ENCODE measurements around the gene GALNT10. TPM values are rescaled to one million over a fixed set of nuclear protein-coding genes. Genes with fewer than 3 reads are reported as not detected.

Gene GALNT10
- total and polyA plus RNA-seq, 2 experiments from 2014 or later, result 3.2 to 12.9 TPM

DNA sequence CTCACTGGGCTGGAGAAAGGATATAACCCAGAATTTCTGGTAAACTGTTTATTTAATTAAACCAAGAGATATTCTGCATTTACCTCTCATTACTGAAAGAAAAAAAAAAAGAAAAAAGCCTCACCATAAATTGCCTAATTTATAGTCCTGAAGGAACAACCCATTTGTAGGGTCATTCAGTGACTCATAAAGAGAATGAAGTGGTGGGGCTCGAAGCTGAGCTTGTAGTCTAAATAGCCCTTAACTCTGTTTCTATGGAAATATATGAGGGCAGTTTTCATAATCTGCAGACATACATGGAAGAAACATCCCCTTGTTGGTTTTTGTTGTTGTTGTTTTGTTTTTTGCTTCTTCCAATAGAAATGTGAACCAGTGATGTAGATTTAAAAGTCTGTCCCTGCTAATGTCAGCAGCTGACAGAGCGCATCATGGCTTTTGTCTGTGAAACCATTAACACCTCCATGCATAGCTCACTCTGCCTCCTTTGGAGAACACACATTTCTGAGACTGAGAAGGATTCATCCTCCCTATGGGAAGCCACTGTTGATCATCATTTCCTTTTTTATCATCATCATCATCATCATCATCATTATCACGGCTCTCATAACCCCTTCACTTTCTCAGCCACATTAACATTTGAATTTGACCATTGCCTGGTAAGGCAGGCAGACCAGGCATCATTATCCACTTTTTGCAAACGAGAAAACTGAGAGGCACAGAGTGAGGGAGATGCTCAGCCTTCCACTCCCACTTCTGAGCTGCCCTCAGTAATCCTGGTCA, 187.4 kb downstream of the GALNT10 start:
- H3K4me3 Mint-ChIP-seq, result no peak overlapping the region
- Histone ChIP-seq H3K27me3 (ENCODE audit: insufficient read depth) (no peaks in the 10 kb centered on the region), H4K20me1 (replicated peaks; ENCODE audit: insufficient read depth) (no peaks in the 10 kb centered on the region), H3K79me2 (replicated peaks; ENCODE audit: insufficient read depth) (no peaks in the 10 kb centered on the region), H2AFZ (no peak overlapping the region), H3K9me2 (ENCODE audit: insufficient read depth) (peaks cover 8% of the 10 kb centered on the region; the same call in 1 of the 2 replicates), H3K4me2 (no peak overlapping the region), H3K27ac (ENCODE audit: low read depth) (no peak overlapping the region), H3K36me3 (ENCODE audit: insufficient read depth) (no peaks in the 10 kb centered on the region), H3K4me3 (no peak overlapping the region), H3F3A (replicated peaks; ENCODE audit: low read depth) (no peaks in the 10 kb centered on the region), H3K4me1 (ENCODE audit: insufficient read depth) (no peaks in the 10 kb centered on the region)
- H3K9me3 Mint-ChIP-seq, result no peaks in the 10 kb centered on the region
- H3K27ac Mint-ChIP-seq, result no peak overlapping the region
- H3K27me3 Mint-ChIP-seq (ENCODE audit: insufficient read depth, low read depth, poor library complexity), result peaks cover 3% of the 10 kb centered on the region
- DNase-seq (ENCODE audit: low spot score), result no peak
- no peak for ATAC-seq
- no peak for TF ChIP-seq ZNF114 (CRISPR knock-in tag; IDR thresholded peaks at IDR 0.05)
- TF ChIP-seq, protein P1, sequence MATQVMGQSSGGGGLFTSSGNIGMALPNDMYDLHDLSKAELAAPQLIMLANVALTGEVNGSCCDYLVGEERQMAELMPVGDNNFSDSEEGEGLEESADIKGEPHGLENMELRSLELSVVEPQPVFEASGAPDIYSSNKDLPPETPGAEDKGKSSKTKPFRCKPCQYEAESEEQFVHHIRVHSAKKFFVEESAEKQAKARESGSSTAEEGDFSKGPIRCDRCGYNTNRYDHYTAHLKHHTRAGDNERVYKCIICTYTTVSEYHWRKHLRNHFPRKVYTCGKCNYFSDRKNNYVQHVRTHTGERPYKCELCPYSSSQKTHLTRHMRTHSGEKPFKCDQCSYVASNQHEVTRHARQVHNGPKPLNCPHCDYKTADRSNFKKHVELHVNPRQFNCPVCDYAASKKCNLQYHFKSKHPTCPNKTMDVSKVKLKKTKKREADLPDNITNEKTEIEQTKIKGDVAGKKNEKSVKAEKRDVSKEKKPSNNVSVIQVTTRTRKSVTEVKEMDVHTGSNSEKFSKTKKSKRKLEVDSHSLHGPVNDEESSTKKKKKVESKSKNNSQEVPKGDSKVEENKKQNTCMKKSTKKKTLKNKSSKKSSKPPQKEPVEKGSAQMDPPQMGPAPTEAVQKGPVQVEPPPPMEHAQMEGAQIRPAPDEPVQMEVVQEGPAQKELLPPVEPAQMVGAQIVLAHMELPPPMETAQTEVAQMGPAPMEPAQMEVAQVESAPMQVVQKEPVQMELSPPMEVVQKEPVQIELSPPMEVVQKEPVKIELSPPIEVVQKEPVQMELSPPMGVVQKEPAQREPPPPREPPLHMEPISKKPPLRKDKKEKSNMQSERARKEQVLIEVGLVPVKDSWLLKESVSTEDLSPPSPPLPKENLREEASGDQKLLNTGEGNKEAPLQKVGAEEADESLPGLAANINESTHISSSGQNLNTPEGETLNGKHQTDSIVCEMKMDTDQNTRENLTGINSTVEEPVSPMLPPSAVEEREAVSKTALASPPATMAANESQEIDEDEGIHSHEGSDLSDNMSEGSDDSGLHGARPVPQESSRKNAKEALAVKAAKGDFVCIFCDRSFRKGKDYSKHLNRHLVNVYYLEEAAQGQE (IDR thresholded peaks at IDR 0.05; ENCODE audit: unreplicated experiment), result no peak
- no peak for TF ChIP-seq STAT1 (IDR thresholded peaks at IDR 0.05; ENCODE audit: unreplicated experiment)
- TF ChIP-seq CREB1 (CRISPR knock-in tag; IDR thresholded peaks at IDR 0.05; ENCODE audit: low read depth), result no peak
- TF ChIP-seq ZNF331 (CRISPR knock-in tag; IDR thresholded peaks at IDR 0.05; ENCODE audit: low read depth), result no peak
- TF ChIP-seq POLR2AphosphoS5 (IDR thresholded peaks at IDR 0.05; ENCODE audit: low read depth), result no peak
- TF ChIP-seq CTCF (conservative IDR thresholded peaks at IDR 0.05; ENCODE audit: low read depth in 2 of 2), result no peak
- TF ChIP-seq EZH2phosphoT487 (IDR thresholded peaks at IDR 0.05; ENCODE audit: unreplicated experiment), result no peak
- TF ChIP-seq NANOG (IDR thresholded peaks at IDR 0.05; ENCODE audit: borderline replicate concordance), result no peak
- TF ChIP-seq, protein P2, sequence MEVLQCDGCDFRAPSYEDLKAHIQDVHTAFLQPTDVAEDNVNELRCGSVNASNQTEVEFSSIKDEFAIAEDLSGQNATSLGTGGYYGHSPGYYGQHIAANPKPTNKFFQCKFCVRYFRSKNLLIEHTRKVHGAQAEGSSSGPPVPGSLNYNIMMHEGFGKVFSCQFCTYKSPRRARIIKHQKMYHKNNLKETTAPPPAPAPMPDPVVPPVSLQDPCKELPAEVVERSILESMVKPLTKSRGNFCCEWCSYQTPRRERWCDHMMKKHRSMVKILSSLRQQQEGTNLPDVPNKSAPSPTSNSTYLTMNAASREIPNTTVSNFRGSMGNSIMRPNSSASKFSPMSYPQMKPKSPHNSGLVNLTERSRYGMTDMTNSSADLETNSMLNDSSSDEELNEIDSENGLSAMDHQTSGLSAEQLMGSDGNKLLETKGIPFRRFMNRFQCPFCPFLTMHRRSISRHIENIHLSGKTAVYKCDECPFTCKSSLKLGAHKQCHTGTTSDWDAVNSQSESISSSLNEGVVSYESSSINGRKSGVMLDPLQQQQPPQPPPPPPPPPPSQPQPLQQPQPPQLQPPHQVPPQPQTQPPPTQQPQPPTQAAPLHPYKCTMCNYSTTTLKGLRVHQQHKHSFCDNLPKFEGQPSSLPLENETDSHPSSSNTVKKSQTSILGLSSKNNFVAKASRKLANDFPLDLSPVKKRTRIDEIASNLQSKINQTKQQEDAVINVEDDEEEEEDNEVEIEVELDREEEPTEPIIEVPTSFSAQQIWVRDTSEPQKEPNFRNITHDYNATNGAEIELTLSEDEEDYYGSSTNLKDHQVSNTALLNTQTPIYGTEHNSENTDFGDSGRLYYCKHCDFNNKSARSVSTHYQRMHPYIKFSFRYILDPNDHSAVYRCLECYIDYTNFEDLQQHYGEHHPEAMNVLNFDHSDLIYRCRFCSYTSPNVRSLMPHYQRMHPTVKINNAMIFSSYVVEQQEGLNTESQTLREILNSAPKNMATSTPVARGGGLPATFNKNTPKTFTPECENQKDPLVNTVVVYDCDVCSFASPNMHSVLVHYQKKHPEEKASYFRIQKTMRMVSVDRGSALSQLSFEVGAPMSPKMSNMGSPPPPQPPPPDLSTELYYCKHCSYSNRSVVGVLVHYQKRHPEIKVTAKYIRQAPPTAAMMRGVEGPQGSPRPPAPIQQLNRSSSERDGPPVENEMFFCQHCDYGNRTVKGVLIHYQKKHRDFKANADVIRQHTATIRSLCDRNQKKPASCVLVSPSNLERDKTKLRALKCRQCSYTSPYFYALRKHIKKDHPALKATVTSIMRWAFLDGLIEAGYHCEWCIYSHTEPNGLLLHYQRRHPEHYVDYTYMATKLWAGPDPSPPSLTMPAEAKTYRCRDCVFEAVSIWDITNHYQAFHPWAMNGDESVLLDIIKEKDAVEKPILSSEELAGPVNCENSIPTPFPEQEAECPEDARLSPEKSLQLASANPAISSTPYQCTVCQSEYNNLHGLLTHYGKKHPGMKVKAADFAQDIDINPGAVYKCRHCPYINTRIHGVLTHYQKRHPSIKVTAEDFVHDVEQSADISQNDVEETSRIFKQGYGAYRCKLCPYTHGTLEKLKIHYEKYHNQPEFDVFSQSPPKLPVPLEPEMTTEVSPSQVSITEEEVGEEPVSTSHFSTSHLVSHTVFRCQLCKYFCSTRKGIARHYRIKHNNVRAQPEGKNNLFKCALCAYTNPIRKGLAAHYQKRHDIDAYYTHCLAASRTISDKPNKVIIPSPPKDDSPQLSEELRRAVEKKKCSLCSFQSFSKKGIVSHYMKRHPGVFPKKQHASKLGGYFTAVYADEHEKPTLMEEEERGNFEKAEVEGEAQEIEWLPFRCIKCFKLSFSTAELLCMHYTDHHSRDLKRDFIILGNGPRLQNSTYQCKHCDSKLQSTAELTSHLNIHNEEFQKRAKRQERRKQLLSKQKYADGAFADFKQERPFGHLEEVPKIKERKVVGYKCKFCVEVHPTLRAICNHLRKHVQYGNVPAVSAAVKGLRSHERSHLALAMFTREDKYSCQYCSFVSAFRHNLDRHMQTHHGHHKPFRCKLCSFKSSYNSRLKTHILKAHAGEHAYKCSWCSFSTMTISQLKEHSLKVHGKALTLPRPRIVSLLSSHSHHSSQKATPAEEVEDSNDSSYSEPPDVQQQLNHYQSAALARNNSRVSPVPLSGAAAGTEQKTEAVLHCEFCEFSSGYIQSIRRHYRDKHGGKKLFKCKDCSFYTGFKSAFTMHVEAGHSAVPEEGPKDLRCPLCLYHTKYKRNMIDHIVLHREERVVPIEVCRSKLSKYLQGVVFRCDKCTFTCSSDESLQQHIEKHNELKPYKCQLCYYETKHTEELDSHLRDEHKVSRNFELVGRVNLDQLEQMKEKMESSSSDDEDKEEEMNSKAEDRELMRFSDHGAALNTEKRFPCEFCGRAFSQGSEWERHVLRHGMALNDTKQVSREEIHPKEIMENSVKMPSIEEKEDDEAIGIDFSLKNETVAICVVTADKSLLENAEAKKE (CRISPR knock-in tag; IDR thresholded peaks at IDR 0.05), result no peak
- TF ChIP-seq EZH2 (IDR thresholded peaks at IDR 0.05; ENCODE audit: low read depth, unreplicated experiment), result no peak
- TF ChIP-seq, protein P3, sequence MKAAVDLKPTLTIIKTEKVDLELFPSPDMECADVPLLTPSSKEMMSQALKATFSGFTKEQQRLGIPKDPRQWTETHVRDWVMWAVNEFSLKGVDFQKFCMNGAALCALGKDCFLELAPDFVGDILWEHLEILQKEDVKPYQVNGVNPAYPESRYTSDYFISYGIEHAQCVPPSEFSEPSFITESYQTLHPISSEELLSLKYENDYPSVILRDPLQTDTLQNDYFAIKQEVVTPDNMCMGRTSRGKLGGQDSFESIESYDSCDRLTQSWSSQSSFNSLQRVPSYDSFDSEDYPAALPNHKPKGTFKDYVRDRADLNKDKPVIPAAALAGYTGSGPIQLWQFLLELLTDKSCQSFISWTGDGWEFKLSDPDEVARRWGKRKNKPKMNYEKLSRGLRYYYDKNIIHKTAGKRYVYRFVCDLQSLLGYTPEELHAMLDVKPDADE (IDR thresholded peaks at IDR 0.05), result no peak
- TF ChIP-seq JUNB (IDR thresholded peaks at IDR 0.05; ENCODE audit: unreplicated experiment), result no peak
- no peaks in the 10 kb centered on the region for H3K4me1 Mint-ChIP-seq
- H3K36me3 Mint-ChIP-seq (ENCODE audit: low read depth), result peaks cover 10% of the 10 kb centered on the region; the same call in 2 of the 3 replicates

All from GM23338 (cell line).